GM10248 (cell line): Measurements from ENCODE around the gene SLC35B2.

Experiments used
- CTCF ChIA-PET: fragments of 300-600 bp; sonication (Branson Sonifier 250); formaldehyde crosslinking; extraction: SDS; loops from one replicate; lab custom pipeline; 2021; ENCODE audit warnings: antibody characterized with exemption; lab: Yijun Ruan, JAX
- POLR2A ChIA-PET: fragments of 350-650 bp; sonication (Branson Sonifier 250); formaldehyde crosslinking; extraction: SDS; loops from one replicate; lab custom pipeline; 2020; ENCODE audit warnings: antibody characterized with exemption; lab: Yijun Ruan, JAX
- DNase-seq: peaks from one replicate; pipeline ENCODE4 v3.0.0; 2012; ENCODE audit errors: extremely low spot score
- CTCF ChIP-seq: IDR thresholded peaks from 2 replicates; pipeline ENCODE4 v1.5.1; 2012; ENCODE audit warnings: mild to moderate bottlenecking, low read depth; ENCODE audit errors: extremely low read depth, missing control alignments, control extremely low read depth

SLC35B2 gene

GRCh38 chr6:44278315-44278714 is 21.0 kb upstream of the SLC35B2 start:
- no peak for DNase-seq
- ChIA-PET CTCF (interaction anchor here (1.1 to 3.1 kb wide), 7 partner anchors 10 to 106 kb away, joined by 3 to 19 read pairs (median 3); partner anchors contain the start of gene AARS2), POLR2A (interaction anchor here (0.6 kb wide), 2 partner anchors 27 to 117 kb away, joined by 4 read pairs; no protein-coding TSS in a partner anchor)
- TF ChIP-seq CTCF = no peak

DNA sequence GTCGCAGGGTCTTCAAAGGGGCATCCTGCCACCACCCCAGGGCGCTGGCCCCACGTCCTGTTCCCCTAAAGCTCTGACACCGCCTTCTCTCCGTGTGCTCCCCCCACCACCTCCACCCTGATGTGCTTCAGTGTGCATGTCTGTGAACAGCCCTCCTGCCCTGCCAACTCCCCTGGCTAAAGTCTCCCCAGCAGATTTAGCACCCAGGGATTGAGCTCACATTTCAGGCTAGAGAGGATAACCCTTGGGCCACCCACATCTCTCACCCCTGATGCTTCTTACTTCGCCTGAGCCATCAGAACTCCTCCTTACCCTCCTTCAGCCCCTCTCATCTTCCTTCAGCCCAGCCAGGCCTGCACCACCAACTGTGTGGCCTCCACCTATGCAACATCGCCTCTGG is 20.4 kb upstream of the SLC35B2 start:
- CTCF ChIA-PET = interaction anchor here (1.1 to 3.1 kb wide), 8 partner anchors 10 to 105 kb away, joined by 3 to 19 read pairs (median 4); partner anchors contain the start of gene AARS2
- DNase-seq = no peak
- POLR2A ChIA-PET = interaction anchor here (0.6 kb wide), 1 partner anchor 117 kb away, joined by 4 read pairs; no protein-coding TSS in a partner anchor
- no peak for TF ChIP-seq CTCF

DNA sequence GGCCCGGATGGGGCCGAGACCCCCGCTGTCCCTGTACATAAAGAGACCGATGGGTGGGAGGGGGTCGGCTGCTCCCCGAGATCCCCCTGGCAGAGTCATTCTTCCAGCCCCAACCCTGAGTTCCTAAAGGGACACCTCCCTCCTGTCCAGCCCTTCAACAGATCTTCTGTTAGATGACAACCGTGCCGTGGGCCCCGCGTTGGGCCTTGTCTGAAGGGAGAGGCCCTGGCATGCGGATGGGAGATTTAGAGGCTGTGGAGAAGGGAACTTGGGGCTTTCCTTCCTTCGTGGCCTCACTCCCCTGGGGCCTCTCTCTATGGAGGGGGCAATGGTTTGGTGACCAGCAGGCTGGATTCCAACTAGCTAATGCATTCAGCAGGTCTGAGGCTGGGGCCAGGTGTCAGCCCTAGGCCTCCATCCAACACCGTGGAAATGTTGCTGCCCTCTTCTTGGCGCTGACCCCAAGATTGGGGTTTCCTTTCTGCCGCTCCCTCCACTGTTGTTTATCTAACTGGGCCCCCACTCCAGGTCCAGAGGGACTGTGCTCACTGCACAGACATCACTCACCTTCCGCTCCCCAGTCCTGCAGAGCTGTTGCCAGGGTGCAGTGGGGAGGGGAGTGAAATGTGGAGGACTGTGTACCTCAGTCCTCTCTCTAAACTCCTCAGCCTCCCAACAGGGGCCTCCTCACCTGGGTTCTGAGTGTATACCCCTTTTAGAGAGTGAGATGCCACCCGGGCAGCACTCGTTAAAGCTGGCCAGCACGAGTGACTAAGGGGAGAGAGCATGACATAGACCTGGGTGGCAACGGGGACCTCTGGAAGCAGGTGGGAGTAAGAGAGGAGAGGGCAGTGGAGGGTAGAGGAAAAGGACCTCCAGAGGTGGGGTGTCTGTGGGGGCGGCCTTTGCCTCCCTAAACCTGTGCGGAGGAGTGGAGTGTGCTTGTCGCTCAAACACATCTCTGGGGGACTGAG is 19.6 kb upstream of the SLC35B2 start:
- TF ChIP-seq CTCF = no peak
- ChIA-PET CTCF (interaction anchor here (1.2 to 3.1 kb wide), 6 partner anchors 9 to 104 kb away, joined by 3 to 19 read pairs (median 6); partner anchors contain the start of gene AARS2), POLR2A (interaction anchor here (1.3 kb wide), 1 partner anchor 21 kb away, joined by 3 read pairs; no protein-coding TSS in a partner anchor)
- no peak for DNase-seq

GRCh38 chr6:44275749-44276648 is 18.7 kb upstream of the SLC35B2 start:
- ChIA-PET CTCF (interaction anchor here (0.7 to 3.1 kb wide), 4 partner anchors 8 to 62 kb away, joined by 3 to 19 read pairs (median 3); no protein-coding TSS in a partner anchor), POLR2A (interaction anchor here (1.3 kb wide), 1 partner anchor 20 kb away, joined by 3 read pairs; no protein-coding TSS in a partner anchor)
- TF ChIP-seq CTCF = no peak
- no peak for DNase-seq

- ChIA-PET CTCF (interaction anchor here (0.7 to 1.4 kb wide), 4 partner anchors 9 to 63 kb away, joined by 3 to 4 read pairs (median 3); partner anchors contain the start of gene AARS2), POLR2A (no interaction called here)
- no peak for TF ChIP-seq CTCF
- DNase-seq = no peak
These were observed 18.0 kb upstream of the SLC35B2 start for GRCh38 chr6:44275271-44275748.
